K562 (cell line): ENCODE data around the gene ZNF629. TPM values are rescaled to one million over a fixed set of nuclear protein-coding genes. Genes with fewer than 3 reads are reported as not detected.

Experiments
- BACH1 ChIP-seq: fragments of 200-800 bp; sonication (Bioruptor generic); IDR thresholded peaks from 2 replicates; pipeline ENCODE4 v1.6.1; 2016; ENCODE audit warnings: missing genetic modification characterization, missing compliant biosample characterization
- DMBX1 ChIP-seq: fragments of 250-450 bp; sonication (Bioruptor Pico); IDR thresholded peaks from 2 replicates; pipeline ENCODE4 v1.8.0; 2022; ENCODE audit warnings: inconsistent platforms, mild to moderate bottlenecking, moderate library complexity, borderline replicate concordance
- HMGN3 ChIP-seq: IDR thresholded peaks from 2 replicates; pipeline ENCODE4 v1.6.1; 2011; ENCODE audit warnings: borderline replicate concordance, low read depth, mild to moderate bottlenecking, mixed read lengths, low read length; ENCODE audit not compliant: insufficient read length; ENCODE audit errors: extremely low read depth
- HNRNPH1 ChIP-seq: fragments of 200-400 bp; formaldehyde crosslinking; optimal IDR thresholded peaks from 2 replicates; pipeline ENCODE3; 2017; ENCODE audit warnings: low read depth, mild to moderate bottlenecking, low read length, moderate library complexity
- HOXB6 ChIP-seq: fragments of 250-450 bp; sonication (Bioruptor Pico); IDR thresholded peaks from 2 replicates; pipeline ENCODE4 v1.5.1; 2022; ENCODE audit warnings: mild to moderate bottlenecking, borderline replicate concordance
- KDM1A ChIP-seq, 2 experiments: fragments of 450-650 bp; IDR thresholded peaks; 2 replicates each; pipeline ENCODE4 v1.6.1; 2016; ENCODE audit warnings: mild to moderate bottlenecking in 2 of 2
- RBM25 ChIP-seq: fragments of 200-400 bp; formaldehyde crosslinking; IDR thresholded peaks from 2 replicates; pipeline ENCODE4 v1.6.1; 2018; ENCODE audit warnings: low read length, low read depth, moderate library complexity; ENCODE audit not compliant: severe bottlenecking
- RFX7 ChIP-seq: fragments of 250-450 bp; sonication (Bioruptor Pico); IDR thresholded peaks from 2 replicates; pipeline ENCODE4 v1.5.1; 2021; ENCODE audit warnings: mild to moderate bottlenecking
- SAFB2 ChIP-seq: fragments of 200-400 bp; formaldehyde crosslinking; IDR thresholded peaks from 2 replicates; pipeline ENCODE4 v1.6.1; 2018; ENCODE audit warnings: borderline replicate concordance, low read length, low read depth, moderate library complexity; ENCODE audit not compliant: severe bottlenecking
- SAP30 ChIP-seq: fragments of 200-600 bp; sonication (generic); IDR thresholded peaks from 2 replicates; pipeline ENCODE4 v1.6.1; 2012; ENCODE audit warnings: borderline replicate concordance, low read depth, mild to moderate bottlenecking, moderate library complexity, low read length, control low read depth, inconsistent platforms; ENCODE audit not compliant: insufficient read depth, poor library complexity, severe bottlenecking
- TAF15 ChIP-seq: fragments of 200-400 bp; formaldehyde crosslinking; IDR thresholded peaks from 2 replicates; pipeline ENCODE4 v1.6.1; 2017; ENCODE audit warnings: mild to moderate bottlenecking, low read depth, low read length, moderate library complexity
- YY1 ChIP-seq, 3 experiments: IDR thresholded peaks; 2 replicates each; pipeline ENCODE4 v1.6.1; 2011; ENCODE audit warnings: low read length in 2 of 3, mild to moderate bottlenecking in 2 of 3, moderate library complexity in 2 of 3, borderline replicate concordance in 1 of 3, control low read depth in 1 of 3, low read depth in 1 of 3; ENCODE audit not compliant: insufficient read depth in 3 of 3, insufficient replicate concordance in 2 of 3, control insufficient read depth in 1 of 3, insufficient read length in 1 of 3; ENCODE audit errors: extremely low read depth in 1 of 3
- ZNF24 ChIP-seq: fragments of 450-650 bp; IDR thresholded peaks from 2 replicates; pipeline ENCODE4 v1.6.1; 2016
- ZNF282 ChIP-seq: sonication (generic); formaldehyde crosslinking; IDR thresholded peaks from 2 replicates; pipeline ENCODE4 v1.8.1; 2023; ENCODE audit warnings: missing genetic modification reagents
- ZNF551 ChIP-seq: fragments of 250-450 bp; sonication (Bioruptor Pico); IDR thresholded peaks from 2 replicates; pipeline ENCODE4 v1.5.0; 2021; ENCODE audit warnings: mild to moderate bottlenecking, moderate library complexity
- ZNF586 ChIP-seq: fragments of 450-650 bp; formaldehyde crosslinking; conservative IDR thresholded peaks from 2 replicates; pipeline ENCODE4 v1.4.0; 2020; ENCODE audit warnings: mild to moderate bottlenecking, moderate library complexity
- ZZZ3 ChIP-seq: fragments of 450-650 bp; IDR thresholded peaks from 2 replicates; pipeline ENCODE4 v1.6.1; 2016; ENCODE audit warnings: antibody characterized with exemption, mild to moderate bottlenecking, moderate library complexity
- polyA plus RNA-seq, 8 experiments: library from polyadenylated mRNA; depleted of rRNA in 4 of 8; stranded (reverse) in 5 of 8; unstranded in 3 of 8; fragments of >200 nt; fragmentation: Nextera tagmentation in 2 of 8; fragmentation: Illumina TruSeq in 1 of 8; extraction: Ambion mirVana in 2 of 8; extraction: Trizol in 1 of 8; gene quantifications; 2 replicates each; pipeline versions ENCODE4 v1.2.1 to v1.2.3, GENCODE V29; 2011 to 2014; ENCODE audit warnings: inconsistent platforms in 1 of 8, missing spikeins in 1 of 8
- total RNA-seq, 7 experiments: library from RNA; depleted of rRNA in 6 of 7; stranded (reverse); fragments of >200 nt in 6 of 7; fragmentation: Illumina TruSeq in 2 of 7; extraction: Trizol in 2 of 7; gene quantifications; 2 replicates each; pipeline versions ENCODE4 v1.2.1 to v1.2.3, GENCODE V29; 2011 to 2021; ENCODE audit warnings: low replicate concordance in 1 of 7
- TF ChIP-seq, protein P1 (sequence below): sonication (generic); formaldehyde crosslinking; IDR thresholded peaks from 2 replicates; pipeline ENCODE4 v1.8.1; 2022; ENCODE audit warnings: missing genetic modification reagents
- TF ChIP-seq, protein P2 (sequence below): sonication (generic); formaldehyde crosslinking; IDR thresholded peaks from 2 replicates; pipeline ENCODE4 v1.8.1; 2023; ENCODE audit warnings: mild to moderate bottlenecking, missing genetic modification reagents
- TF ChIP-seq, protein P3 (sequence below): sonication (generic); formaldehyde crosslinking; IDR thresholded peaks from 2 replicates; pipeline ENCODE4 v1.8.0; 2022; ENCODE audit warnings: mild to moderate bottlenecking, low read depth, missing genetic modification reagents
- TF ChIP-seq, protein P4 (sequence below), 2 experiments: IDR thresholded peaks; 2 replicates each; pipeline ENCODE4 v1.6.1; 2011; ENCODE audit warnings: borderline replicate concordance in 1 of 2, control low read depth in 1 of 2, low read depth in 1 of 2, low read length in 1 of 2, mild to moderate bottlenecking in 1 of 2, mixed read lengths in 1 of 2, moderate library complexity in 1 of 2; ENCODE audit not compliant: insufficient read depth in 1 of 2, insufficient read length in 1 of 2, poor library complexity in 1 of 2, severe bottlenecking in 1 of 2; ENCODE audit errors: extremely low read depth in 1 of 2
- TF ChIP-seq, protein P5 (sequence below): sonication (generic); formaldehyde crosslinking; IDR thresholded peaks from 2 replicates; pipeline ENCODE4 v1.9.0; 2022; ENCODE audit warnings: mild to moderate bottlenecking, missing genetic modification reagents

Gene ZNF629
- total and polyA plus RNA-seq, 9 of the 15 experiments (the other 6 are each of a cell fraction or from before 2014, with no cell fraction given) = 0.44 to 18.8 (median 7.4) TPM

DNA sequence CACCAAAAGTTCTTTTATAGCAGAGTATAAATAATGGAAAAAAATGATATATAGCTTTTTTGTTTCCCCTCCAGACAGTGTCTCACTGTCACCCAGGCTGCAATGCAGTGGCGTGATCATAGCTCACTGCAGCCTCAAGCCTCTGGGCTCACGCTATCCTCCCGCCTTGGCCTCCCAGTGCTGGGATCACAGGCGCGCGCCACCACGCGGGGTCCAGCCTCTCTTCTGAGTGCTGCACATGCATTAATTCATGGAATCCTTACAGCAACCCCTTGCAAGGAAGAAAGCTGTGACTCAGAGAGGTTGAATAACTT is 18.0 kb upstream of the ZNF629 start (continued):
- TF ChIP-seq RBM25 (peak; percentile 47), HOXB6 (no peak), SAP30 (no peak), BACH1 (tag) (no peak), YY1 (IDR thresholded peaks at IDR 0.05; ENCODE audit: borderline replicate concordance in 1 of 3, control insufficient read depth in 1 of 3, extremely low read depth in 1 of 3, insufficient read depth in 3 of 3, insufficient read length in 1 of 3, insufficient replicate concordance in 2 of 3, low read depth in 1 of 3, low read length in 2 of 3) (no peak), HNRNPH1 (no peak), SAFB2 (no peak), RFX7 (no peak), ZNF551 (CRISPR knock-in tag) (no peak), ZNF24 (peak; percentile 79), ZNF282 (CRISPR knock-in tag) (0 out of 2 replicates have a peak, but pooled peaks have one; percentile 56), DMBX1 (CRISPR knock-in tag) (no peak), ZZZ3 (no peak), HMGN3 (no peak), KDM1A (IDR thresholded peaks at IDR 0.05) (peak in 1 of 2 experiments; percentile 73; a peak in 1 of 4 replicates), TAF15 (no peak), ZNF586 (CRISPR knock-in tag) (no peak)
- TF ChIP-seq, protein P1, sequence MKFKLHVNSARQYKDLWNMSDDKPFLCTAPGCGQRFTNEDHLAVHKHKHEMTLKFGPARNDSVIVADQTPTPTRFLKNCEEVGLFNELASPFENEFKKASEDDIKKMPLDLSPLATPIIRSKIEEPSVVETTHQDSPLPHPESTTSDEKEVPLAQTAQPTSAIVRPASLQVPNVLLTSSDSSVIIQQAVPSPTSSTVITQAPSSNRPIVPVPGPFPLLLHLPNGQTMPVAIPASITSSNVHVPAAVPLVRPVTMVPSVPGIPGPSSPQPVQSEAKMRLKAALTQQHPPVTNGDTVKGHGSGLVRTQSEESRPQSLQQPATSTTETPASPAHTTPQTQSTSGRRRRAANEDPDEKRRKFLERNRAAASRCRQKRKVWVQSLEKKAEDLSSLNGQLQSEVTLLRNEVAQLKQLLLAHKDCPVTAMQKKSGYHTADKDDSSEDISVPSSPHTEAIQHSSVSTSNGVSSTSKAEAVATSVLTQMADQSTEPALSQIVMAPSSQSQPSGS = no peak
- TF ChIP-seq, protein P2, sequence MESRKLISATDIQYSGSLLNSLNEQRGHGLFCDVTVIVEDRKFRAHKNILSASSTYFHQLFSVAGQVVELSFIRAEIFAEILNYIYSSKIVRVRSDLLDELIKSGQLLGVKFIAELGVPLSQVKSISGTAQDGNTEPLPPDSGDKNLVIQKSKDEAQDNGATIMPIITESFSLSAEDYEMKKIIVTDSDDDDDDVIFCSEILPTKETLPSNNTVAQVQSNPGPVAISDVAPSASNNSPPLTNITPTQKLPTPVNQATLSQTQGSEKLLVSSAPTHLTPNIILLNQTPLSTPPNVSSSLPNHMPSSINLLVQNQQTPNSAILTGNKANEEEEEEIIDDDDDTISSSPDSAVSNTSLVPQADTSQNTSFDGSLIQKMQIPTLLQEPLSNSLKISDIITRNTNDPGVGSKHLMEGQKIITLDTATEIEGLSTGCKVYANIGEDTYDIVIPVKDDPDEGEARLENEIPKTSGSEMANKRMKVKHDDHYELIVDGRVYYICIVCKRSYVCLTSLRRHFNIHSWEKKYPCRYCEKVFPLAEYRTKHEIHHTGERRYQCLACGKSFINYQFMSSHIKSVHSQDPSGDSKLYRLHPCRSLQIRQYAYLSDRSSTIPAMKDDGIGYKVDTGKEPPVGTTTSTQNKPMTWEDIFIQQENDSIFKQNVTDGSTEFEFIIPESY (CRISPR knock-in tag) = peak; percentile 100
- TF ChIP-seq, protein P3, sequence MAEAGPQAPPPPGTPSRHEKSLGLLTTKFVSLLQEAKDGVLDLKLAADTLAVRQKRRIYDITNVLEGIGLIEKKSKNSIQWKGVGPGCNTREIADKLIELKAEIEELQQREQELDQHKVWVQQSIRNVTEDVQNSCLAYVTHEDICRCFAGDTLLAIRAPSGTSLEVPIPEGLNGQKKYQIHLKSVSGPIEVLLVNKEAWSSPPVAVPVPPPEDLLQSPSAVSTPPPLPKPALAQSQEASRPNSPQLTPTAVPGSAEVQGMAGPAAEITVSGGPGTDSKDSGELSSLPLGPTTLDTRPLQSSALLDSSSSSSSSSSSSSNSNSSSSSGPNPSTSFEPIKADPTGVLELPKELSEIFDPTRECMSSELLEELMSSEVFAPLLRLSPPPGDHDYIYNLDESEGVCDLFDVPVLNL (CRISPR knock-in tag) = no peak
- TF ChIP-seq, protein P4, sequence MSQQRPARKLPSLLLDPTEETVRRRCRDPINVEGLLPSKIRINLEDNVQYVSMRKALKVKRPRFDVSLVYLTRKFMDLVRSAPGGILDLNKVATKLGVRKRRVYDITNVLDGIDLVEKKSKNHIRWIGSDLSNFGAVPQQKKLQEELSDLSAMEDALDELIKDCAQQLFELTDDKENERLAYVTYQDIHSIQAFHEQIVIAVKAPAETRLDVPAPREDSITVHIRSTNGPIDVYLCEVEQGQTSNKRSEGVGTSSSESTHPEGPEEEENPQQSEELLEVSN (IDR thresholded peaks at IDR 0.05; ENCODE audit: borderline replicate concordance in 1 of 2, extremely low read depth in 1 of 2, insufficient read depth in 1 of 2, insufficient read length in 1 of 2, low read depth in 1 of 2, low read length in 1 of 2, poor library complexity in 1 of 2, severe bottlenecking in 1 of 2) = peak in 1 of 2 experiments; percentile 9
- TF ChIP-seq, protein P5, sequence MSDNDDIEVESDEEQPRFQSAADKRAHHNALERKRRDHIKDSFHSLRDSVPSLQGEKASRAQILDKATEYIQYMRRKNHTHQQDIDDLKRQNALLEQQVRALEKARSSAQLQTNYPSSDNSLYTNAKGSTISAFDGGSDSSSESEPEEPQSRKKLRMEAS (CRISPR knock-in tag) = peak; percentile 35; the same call in 1 of the 2 replicates
